Stimulated activated CD8-positive, alpha-beta memory T cell treated with anti-CD3 and anti-CD28 coated beads, Interleukin-2, amount 100 ng/mL, for 1 hour (primary cell): ENCODE results near the gene DHRS4.
"Not testable (repeated sequence)": the region's sequence is repeated elsewhere in the genome, so short reads cannot be mapped to it uniquely, and the experiment has no call there.

Experiments
- DNase-seq, 2 donors: peaks; one replicate each; pipeline ENCODE4 v3.0.0-alpha.2; 2020; ENCODE audit warnings: low read depth in 2 of 2

DHRS4 gene

GRCh38 chr14:23939607-23940326 is 13.8 kb upstream of the DHRS4 start:
- DNase-seq, result no peak

- DNase-seq, result no peak
These were observed 12.3 kb upstream of the DHRS4 start for GRCh38 chr14:23941230-23941629.

- no peak for DNase-seq
These were observed 11.9 kb upstream of the DHRS4 start for GRCh38 chr14:23941669-23942068.

- DNase-seq, result no peak
These were observed 11.0 kb upstream of the DHRS4 start for GRCh38 chr14:23942587-23942986.

- not testable (repeated sequence) for DNase-seq
These were observed 4.5 kb upstream of the DHRS4 start for GRCh38 chr14:23949069-23949468.

- DNase-seq, result no peak
These were observed 3.0 kb upstream of the DHRS4 start for GRCh38 chr14:23950411-23951135.

- not testable (repeated sequence) for DNase-seq
These were observed 2.5 kb upstream of the DHRS4 start for GRCh38 chr14:23951136-23951466.

- no peak for DNase-seq
These were observed 1.9 kb upstream of the DHRS4 start for GRCh38 chr14:23951590-23952201.

- not testable (repeated sequence) for DNase-seq
These were observed 480 bp upstream of the DHRS4 start for GRCh38 chr14:23953116-23953463.

- DNase-seq, result not testable (repeated sequence)
These were observed 677 bp downstream of the DHRS4 start for GRCh38 chr14:23954279-23954614.

GRCh38 chr14:23954965-23955364 is 1.4 kb downstream of the DHRS4 start:
- not testable (repeated sequence) for DNase-seq

- not testable (repeated sequence) for DNase-seq
These were observed 2.2 kb downstream of the DHRS4 start for GRCh38 chr14:23955811-23956210.

GRCh38 chr14:23957913-23958569 is 4.5 kb downstream of the DHRS4 start:
- DNase-seq, result not testable (repeated sequence)

GRCh38 chr14:23960899-23961298 is 7.3 kb downstream of the DHRS4 start:
- DNase-seq, result not testable (repeated sequence)

- not testable (repeated sequence) for DNase-seq
These were observed 8.1 kb downstream of the DHRS4 start for GRCh38 chr14:23961704-23962103.

GRCh38 chr14:23969130-23969480 is 15.5 kb downstream of the DHRS4 start:
- DNase-seq, result not testable (repeated sequence)

GRCh38 chr14:23969481-23970282 is 16.1 kb downstream of the DHRS4 start:
- DNase-seq, result peak in 1 of 2 donors; percentile 25

- DNase-seq, result not testable (repeated sequence)
These were observed 16.7 kb downstream of the DHRS4 start for GRCh38 chr14:23970283-23970659.

GRCh38 chr14:23973178-23973577 is 19.6 kb downstream of the DHRS4 start:
- DNase-seq, result not testable (repeated sequence)

- not testable (repeated sequence) for DNase-seq
These were observed 20.5 kb downstream of the DHRS4 start for GRCh38 chr14:23974041-23974440.

- not testable (repeated sequence) for DNase-seq
These were observed 23.6 kb downstream of the DHRS4 start for GRCh38 chr14:23977208-23977607.
